SH-SY5Y (cell line): ENCODE measurements around the gene ISG20L2.
A peak's percentile ranks its signal among the peaks of the same experiment; 100 is the strongest.

Experiments used
- GATA2 ChIP-seq: IDR thresholded peaks from 2 replicates; pipeline ENCODE4 v1.6.1; 2011; ENCODE audit warnings: mild to moderate bottlenecking, low read depth, low read length
- GATA3 ChIP-seq: IDR thresholded peaks from 2 replicates; pipeline ENCODE4 v1.6.1; 2011; ENCODE audit warnings: low read depth, mild to moderate bottlenecking, low read length, moderate library complexity

The ISG20L2 gene

GRCh38 chr1:156728599-156729462 lies at the start of gene ISG20L2:
ISG20L2 (minus strand) TSS chr1:156728766; CDS start chr1:156727652, 1,114 bp downstream.
- TF ChIP-seq GATA2 (no peak), GATA3 (no peak)

GRCh38 chr1:156777573-156777972 lies 49.0 kb upstream of the ISG20L2 start:
- TF ChIP-seq GATA3 = no peak
- no peak for TF ChIP-seq GATA2

DNA sequence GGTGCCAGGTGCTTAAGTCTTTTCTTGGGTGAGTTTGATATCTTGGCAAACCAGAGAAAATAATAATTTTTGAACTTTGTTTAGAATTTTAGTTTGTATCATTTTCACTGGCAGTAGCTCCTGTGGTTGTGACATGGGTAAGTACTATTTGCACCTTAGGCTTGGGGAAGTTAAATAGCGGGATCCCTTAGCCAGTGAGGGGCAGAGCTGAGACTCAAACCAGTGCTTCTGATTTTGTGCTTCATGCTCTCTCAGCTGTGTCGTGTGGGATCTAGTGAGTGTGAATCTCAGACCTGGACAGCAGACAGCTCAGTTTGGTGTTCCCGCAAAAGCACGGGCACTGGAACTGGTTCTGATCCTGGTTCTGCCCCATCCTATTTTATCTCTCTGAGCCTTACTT lies 48.4 kb upstream of the ISG20L2 start:
- no peak for TF ChIP-seq GATA3

GRCh38 chr1:156775799-156776198 lies 47.2 kb upstream of the ISG20L2 start:
- TF ChIP-seq GATA2 (no peak), GATA3 (no peak)

DNA sequence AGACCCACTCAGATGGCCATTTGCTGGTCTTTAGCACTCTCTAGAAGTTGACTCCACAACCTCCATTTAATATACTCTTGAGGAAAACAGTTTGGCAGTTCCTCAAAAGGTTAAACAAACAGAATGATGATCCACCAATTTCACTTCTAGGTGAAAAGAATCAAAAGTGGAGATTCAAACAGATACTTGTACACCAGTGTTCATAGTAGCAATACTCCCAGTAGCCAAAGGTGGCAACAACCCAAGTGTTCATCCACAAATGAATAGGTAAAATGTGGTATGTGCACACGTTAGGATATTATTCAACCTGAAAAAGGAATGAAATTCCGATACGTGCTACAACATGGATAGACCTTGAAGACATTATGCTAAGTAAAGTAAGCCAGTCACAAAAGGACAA lies 45.0 kb upstream of the ISG20L2 start:
- TF ChIP-seq GATA2 = no peak
- no peak for TF ChIP-seq GATA3

DNA sequence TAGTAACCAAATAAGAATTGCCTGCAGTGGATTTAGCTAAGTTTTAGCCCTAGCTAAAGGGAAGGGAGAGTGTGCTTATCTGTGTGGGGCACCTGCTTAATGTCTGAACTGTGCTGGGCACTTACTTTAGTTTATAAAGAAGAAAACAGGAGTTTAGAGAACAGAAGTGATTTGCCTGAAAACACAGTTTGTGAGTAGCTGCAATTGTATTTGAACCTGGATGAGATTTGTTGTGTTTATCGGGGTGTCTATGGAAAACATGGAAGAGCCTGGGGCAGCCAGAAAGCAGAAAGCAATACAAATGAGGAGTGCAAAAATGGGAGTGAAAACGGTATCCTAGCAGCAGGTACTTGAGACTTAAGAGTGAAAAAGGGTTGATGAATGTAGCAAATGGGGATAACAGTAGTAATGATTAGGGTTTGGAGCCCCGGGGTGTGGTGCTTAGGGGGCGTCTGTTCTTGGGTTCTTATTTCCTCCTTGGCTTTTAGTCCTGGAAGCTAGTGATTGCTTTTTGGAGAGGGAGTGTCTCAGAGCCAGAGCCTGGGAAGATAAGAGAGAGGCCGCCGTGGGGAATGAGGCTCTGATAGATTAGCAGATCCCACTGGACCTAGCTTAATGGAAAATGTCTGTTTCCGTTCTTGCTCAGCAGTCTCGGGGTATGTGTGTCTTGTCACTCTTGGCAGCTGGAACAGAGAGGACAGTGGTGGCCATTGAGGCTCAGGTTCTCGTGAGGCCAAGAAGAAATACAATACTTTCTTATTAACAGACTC lies 44.3 kb upstream of the ISG20L2 start:
- peak; percentile 97 for TF ChIP-seq GATA2
- TF ChIP-seq GATA3 = peak; percentile 80

- no peak for TF ChIP-seq GATA2
- no peak; the same call in 1 of the 2 replicates for TF ChIP-seq GATA3
Observed at GRCh38 chr1:156772222-156772621, 43.7 kb upstream of the ISG20L2 start.

GRCh38 chr1:156768610-156769295 lies 40.2 kb upstream of the ISG20L2 start:
- peak; percentile 70; the same call in 1 of the 2 replicates for TF ChIP-seq GATA2
- TF ChIP-seq GATA3 = peak; percentile 27; the same call in 1 of the 2 replicates

DNA sequence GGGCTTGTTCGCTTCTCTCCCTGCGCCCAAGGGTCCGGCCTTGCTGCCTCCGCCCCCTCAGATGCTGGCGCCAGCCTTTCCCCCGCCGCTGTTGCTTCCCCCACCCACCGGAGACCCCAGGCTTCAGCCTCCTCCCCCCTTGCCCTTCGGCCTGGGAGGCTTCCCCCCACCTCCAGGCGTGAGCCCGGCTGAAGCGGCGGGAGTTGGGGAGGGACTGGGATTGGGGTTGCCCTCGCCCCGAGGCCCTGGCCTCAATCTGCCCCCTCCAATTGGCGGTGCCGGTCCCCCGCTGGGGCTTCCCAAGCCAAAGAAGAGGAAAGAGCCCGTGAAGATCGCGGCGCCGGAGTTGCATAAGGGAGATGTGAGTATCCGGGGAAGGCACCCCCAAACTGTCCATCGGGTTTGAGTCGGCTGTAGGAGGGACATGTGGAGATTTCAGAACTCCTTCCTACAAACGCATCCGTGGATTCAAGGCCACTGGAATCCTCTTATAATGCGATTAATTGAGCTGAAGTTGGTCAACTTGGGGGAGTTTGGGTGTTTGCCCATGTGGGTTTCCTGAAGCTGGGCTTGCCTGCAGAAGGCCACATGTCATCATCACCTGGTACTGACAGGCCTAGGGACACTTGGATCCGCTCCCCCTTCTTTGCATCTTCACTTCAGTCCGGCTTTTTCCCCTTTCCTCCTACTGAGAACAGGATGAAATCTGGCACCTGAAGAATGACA lies 39.5 kb upstream of the ISG20L2 start:
- TF ChIP-seq GATA2 (no peak), GATA3 (no peak)

- TF ChIP-seq GATA3 (peak; percentile 60; the same call in 1 of the 2 replicates), GATA2 (peak; percentile 95)
Observed at GRCh38 chr1:156767101-156767878, 38.7 kb upstream of the ISG20L2 start, which contains the start of gene PRCC. PRCC (plus strand) TSS chr1:156767535; CDS start chr1:156767772, 237 bp downstream.

DNA sequence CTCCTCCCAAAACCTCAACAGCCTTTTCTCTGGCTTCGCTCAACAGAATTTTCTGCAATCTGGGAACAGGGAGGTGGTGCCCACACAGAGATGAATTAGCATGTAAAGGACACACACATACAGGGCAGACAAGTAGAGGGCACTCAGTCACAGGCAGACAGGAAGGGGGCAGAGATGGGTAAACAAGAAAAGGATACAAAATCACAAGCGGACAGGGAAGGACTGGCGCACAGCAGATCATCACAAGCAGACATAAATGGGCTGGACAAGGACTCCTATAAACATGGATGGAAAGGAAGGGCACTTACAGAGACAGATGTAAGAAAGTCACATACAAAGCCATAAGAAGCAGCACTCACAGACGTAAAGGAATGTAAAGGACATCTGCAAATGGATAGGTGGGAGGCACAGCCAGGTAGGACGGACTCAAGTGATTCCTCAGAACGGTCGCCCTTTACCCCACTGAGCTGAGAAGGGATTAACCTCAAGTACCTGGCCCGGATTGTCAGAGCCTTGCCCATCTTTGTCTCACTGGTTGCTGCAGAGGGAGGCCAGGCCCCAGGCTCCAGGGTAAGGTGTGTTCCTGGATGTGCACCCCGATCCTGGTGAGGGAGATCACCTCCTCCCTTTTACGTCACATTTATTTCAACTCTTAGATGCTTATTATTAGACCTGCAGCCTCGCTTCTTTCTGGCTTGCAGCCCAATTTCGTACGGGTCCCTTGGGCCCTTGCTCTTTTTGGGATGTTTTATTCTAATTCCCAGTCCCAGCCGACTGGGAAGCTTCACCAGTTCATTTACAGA lies 37.9 kb upstream of the ISG20L2 start:
- no peak for TF ChIP-seq GATA2
- no peak for TF ChIP-seq GATA3

- TF ChIP-seq GATA2 = no peak
- no peak for TF ChIP-seq GATA3
Observed at GRCh38 chr1:156765666-156766065, 37.1 kb upstream of the ISG20L2 start.

- no peak for TF ChIP-seq GATA2
- no peak for TF ChIP-seq GATA3
Observed at GRCh38 chr1:156760796-156761104, 32.2 kb upstream of the ISG20L2 start.
